Jurkat, Clone E6-1 (cell line): ENCODE results near the gene F12.
"Not testable (repeated sequence)": the region's sequence is repeated elsewhere in the genome, so short reads cannot be mapped to it uniquely, and the experiment has no call there.

Experiments used
- DNase-seq: peaks from one replicate; pipeline ENCODE4 v3.0.0-alpha.2; 2011; ENCODE audit warnings: low read depth, low spot score
- H3K4me3 ChIP-seq: 2 replicates; pipeline ENCODE4 v1.5.1; 2011; ENCODE audit warnings: mild to moderate bottlenecking, low read length, control low read depth, moderate library complexity

Gene F12

DNA sequence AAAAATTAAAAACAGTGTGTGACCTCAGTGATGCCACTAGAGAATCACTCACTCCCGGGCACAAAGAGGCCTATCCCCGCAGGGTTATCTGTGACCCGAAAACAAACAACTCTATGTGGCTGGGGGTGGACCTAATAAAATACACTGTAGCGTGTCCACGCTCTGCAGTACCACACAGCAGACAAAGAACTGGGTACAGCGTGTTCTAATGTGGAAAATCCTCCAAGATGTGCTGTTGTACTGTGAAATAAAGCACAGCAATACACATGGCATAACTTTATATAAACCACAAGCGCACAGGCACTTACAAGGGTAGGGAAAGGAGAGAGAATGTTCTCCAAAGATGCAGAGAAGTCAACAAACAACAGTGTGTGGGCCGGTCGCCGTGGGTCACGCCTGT lies 33.3 kb downstream of the F12 start:
- no peak overlapping the region for H3K4me3 ChIP-seq
- DNase-seq: no peak

DNA sequence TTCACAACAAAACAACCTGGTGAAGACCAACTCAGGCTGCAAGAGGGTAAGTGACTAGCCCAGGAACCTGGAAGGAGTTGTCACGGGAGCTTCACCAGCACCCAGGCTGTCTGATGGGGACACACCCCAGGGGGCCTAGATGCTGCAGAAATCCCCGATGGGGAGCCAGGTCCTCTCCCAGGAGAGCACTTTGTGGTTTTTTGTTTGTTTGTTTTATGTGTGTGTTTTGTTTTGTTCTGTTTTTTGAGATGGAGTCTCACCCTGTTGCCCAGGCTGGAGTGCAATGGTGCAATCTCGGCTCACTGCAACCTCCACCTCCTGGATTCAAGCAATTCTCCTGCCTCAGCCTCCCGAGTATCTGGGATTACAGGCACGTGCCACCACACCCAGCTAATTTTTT lies 33.8 kb downstream of the F12 start:
- H3K4me3 ChIP-seq, DNase-seq: not testable (repeated sequence)

DNA sequence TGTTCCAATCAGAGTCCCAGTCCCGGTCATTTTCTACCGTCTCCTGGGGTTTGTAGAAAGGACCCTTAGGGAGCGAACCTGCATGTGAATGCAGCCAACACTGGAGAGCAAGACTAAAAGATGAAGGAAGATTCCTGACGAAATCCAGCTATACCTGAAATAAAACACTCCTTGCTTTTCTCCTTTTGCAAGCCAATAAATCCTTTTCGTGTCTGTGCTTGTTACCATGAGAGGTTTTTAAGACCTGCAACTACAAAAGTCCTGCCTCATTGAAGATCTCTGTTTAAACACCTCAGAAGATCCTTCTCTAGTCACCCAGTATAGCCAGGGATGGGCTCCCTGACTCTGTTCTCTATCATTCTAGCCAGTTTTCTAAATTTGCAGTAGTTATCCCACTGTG lies 35.2 kb downstream of the F12 start:
- H3K4me3 ChIP-seq: no peak overlapping the region
- no peak for DNase-seq

DNA sequence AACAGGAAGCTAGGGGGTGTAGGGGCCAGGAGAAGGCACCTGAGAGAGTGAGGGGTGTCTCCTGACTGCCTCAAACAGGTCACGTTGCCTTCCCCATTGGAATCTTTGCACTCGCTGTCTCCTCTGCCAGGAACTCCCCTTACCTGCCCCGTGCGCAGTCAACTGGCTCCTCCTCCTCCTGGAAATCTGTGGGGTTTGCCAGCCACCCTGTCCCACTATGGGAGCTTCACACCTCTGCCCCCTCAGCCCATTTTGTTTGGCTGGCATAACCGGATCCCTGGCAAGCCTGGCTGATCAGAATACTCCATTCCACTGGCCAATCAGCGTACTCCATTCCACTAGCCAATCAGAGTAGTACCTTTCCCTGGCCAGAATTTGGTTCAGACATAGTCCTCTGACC lies 35.6 kb downstream of the F12 start:
- DNase-seq: no peak
- H3K4me3 ChIP-seq: no peak overlapping the region

DNA sequence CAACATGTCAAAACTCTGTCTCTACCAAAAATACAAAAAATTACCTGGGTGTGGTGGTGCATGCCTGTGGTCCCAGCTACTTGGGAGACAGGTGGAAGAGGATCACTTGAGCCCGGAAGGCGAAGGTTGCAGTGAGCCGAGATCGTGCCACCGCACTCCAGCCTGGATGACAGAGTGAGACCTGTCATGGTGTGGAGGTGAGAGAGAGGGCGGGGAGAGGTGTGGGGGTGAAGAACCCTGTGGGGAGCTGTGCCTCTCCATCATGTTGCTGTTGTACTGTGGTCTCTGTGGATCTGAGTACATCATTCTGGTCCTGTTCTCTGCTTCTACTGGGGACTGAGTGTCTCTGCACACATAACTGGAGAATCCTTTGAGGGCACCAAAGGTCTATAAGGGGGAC lies 36.5 kb downstream of the F12 start:
- no peak overlapping the region for H3K4me3 ChIP-seq
- no peak for DNase-seq

DNA sequence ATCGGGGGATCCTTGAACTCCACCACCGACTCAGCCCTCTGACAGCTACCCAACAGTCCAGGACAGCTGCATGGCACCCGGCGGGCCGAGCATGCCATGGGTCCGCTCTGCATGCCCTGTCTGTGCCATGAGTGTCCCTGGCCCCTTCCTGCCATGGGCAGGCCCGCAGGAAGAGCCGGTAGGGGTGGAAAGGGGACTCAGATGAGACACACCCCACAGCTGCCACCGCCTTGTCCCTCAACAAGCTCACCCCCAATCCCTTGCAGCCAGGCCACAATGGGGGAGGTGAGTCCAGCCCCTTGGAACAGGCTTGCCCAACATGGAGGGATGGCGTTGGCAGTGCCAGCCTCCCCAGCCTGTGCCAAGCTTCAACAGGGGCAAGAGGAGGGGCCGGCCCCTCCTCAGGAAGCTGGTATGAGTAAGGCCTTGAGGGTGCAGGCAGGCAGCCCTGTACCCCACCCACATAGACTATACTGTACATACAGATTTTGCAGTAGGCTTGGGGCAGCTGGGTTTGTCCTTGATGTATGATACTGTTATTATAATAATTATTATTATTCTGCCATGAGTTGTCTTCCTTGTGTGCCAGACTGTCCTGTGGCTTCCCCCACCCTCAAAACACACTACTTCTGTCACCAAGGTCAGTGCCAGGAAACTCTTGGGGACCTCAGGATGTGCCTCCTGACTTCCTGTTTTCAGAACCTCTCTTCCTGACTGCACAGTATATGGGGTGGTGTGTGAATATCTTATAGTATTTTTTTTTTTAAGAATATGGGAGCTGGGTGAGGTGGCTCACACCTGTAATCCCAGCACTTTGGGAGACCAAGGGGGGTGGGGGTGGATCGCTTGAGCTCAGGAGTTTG lies 37.1 kb downstream of the F12 start:
- DNase-seq: no peak
- H3K4me3 ChIP-seq: no peak overlapping the region

DNA sequence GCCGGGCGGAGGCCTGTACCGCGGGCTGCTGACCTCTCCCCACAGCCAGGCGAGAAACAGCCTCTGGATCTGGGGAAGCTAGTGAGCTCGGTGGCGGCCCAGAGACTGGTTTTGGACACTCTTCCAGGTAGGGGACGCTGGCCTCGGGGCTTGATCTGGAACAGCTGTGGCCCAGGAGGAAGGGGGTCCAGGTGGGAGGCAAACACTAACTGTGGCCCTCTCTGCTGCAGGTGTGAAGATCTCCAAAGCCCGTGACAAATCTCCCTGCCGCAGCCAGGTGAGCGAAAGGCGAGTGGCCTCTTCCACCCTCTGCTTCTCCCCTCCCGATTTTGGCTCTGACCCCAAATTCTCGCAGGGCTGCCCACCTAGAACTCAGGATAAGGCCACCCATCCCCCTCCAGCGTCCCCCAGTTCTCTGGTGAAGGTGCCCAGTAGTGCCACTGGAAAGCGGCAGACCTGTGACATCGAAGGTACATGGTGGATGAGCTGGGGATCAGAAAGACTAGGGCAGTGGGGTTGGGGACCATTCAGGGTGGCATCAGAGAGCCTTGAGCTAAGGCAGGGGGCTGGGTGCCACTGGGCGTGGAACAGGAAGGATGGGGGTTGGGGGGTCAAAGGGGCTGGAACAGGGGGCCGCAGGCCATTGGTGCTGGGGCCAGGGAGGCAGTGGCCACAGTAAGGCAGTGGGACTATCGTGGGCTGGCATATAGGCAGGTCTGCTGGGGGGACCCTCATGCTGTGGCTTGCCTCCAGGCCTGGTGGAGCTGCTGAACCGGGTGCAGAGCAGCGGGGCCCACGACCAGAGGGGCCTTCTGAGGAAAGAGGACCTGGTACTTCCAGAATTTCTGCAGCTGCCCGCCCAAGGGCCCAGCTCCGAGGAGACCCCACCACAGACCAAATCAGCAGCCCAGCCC lies 38.0 kb downstream of the F12 start:
- no peak overlapping the region for H3K4me3 ChIP-seq
- DNase-seq: no peak

DNA sequence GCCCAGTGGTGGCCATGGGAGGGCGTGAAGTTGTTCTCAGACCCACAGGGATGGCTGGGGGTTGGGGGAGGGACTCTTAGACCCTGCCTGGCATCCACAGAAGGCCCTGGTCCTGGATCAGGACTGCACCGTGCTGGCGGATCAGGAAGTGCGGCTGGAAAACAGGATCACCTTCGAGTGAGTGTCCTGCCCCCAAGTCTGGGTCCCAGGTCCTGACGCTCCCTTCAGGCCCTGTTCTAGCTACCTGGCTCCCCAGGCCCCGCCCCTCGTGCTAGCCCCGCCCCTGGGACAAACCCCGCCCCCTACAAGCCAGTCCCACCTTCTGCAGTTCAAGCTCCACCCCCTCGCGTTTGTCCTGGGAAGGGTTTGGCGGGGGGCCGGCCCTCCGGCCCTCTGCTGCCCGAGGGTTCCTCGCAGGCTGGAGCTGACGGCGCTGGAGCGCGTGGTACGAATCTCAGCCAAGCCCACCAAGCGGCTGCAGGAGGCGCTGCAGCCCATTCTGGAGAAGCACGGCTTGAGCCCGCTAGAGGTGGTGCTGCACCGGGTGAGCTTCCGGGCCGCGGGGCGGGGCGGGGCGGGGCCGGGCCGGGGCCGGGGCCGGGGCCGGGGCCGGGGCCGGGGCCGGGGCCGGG lies 38.8 kb downstream of the F12 start:
- no peak overlapping the region for H3K4me3 ChIP-seq
- no peak for DNase-seq

DNA sequence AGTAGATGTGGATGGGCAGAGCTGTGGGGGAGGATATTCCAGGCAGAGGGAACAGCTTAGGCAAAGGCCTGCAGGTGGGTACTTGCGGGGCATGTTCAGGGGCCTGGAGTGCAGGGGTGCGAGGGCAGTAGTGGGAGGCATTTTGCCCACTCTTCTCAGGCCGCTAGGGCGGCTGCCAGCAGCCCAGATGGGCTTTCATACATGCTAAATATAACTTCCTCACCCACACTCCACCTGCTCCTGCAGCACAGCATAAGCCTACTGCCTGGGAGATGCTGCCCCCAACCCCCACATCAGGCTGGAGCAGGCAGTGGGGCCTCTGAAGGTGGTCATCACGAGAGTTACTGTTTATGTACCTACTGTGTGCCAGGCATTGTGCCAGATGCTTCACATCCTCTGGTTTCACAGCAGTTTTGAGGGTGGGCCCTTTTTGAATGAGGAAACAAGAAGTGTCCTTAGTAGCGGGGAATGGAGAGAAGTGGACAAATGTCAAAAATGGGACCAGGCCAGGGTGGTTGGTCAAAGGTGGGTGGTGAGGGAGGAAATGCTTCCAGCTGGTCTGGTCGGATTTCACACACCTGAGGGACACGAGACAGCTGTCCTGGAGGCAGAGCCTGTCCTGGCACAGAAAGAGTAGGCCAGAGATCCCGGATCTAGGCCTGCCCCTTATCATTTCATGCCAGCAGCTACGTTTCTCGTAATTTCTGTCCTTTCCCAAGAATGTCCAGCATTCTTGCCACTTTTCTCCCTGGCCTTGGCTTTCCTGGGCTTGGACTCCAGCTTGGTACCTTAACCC lies 39.5 kb downstream of the F12 start:
- no peak for DNase-seq

DNA sequence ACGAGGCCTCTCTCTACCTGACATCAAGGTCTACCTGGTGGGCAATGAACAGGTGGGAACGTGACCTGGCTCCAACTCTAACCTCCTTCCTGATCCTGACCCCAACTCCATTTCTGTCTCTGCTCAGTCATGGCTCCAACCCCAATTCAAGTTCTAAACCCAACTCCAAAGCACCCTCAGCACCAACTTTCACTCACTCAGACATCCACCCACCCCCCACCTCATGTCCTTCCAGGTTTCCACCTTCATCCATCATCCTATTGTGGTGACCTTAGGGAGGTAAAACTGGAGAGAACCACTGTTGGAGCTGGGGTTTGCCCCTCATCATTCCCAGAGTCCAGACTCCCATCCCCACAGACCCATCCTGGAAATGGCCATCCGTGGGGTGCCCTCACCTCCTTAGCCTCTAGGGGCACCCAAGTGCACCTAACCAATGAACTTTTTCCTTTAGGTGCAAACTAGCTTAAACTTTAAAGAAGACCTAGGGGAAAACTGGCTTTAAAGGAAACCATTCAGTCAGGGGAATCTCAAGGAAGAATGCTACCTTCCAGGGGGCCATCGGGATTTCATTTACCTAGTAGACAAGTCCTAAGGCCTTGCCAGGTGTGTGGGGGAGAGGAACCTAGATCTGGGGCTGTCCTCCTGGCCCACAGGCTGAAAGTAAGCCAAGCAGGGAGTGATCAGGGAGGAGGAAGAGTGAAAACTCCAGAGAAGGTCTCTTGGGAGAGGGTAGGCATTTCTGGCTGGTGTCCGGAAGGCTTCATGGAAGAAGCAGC lies 40.3 kb downstream of the F12 start:
- H3K4me3 ChIP-seq: no peak overlapping the region
- DNase-seq: no peak

More for the DNA sequence above, 39.5 kb downstream of the F12 start:
- H3K4me3 ChIP-seq: no peak overlapping the region

DNA sequence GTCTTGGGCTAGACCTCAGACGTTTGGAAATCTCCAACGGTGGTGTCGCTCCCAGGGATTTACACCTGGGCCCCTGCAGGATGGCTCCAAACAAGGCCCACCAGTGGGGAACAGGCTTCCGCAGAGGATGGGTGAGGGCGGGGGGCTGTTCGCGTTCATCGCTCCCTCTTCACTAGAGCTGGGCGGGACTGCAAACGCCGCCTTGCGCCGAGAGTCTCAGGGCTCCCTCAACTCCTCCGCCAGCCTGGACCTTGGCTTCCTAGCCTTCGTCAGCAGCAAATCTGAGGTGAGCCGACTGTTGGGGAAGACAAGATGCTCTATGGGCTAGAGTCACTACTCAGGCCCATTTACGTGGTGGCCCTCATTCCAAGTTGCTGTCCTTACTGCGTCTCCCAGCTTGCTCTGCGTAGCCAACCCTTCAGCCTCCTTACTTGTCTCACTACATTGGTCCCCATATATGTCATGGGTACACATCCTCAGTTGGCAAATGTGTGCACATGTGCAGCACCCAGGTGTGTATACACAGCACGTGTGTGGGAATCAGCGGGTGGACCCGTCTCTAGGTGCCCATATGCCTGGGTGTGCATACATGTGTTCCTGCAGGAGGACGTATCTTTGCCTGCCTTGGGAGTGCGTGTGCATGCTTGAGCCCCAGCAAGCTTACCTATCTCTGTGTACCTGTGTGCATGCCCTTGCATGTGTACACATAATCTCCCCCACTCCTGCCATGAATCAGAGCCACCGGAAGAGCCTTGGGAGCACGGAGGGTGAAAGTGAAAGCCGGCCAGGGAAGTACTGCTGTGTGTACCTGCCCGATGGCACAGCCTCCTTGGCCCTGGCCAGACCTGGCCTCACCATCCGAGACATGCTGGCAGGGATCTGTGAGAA lies 41.1 kb downstream of the F12 start:
- DNase-seq: no peak
- no peak overlapping the region for H3K4me3 ChIP-seq

DNA sequence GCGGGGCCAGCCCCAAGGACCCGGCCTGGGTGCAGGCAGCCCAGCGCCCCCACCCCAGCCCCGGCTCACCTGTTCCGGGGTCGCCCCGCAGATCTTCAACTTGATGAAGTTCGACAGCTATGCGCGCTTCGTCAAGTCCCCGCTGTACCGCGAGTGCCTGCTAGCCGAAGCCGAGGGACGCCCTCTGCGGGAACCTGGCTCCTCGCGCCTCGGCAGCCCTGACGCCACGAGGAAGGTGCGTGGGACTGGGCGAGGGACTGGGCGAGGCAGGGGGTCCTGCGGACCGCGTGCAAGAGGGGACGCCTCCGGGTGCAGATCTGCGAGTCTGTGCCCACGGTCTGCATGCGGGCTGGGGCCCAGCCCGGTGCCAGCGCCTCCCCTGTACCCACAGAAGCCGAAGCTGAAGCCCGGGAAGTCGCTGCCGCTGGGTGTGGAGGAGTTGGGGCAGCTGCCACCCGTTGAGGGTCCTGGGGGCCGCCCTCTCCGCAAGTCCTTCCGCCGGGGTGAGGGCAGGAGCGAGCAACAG lies 42.0 kb downstream of the F12 start:
- no peak overlapping the region for H3K4me3 ChIP-seq
- DNase-seq: no peak

DNA sequence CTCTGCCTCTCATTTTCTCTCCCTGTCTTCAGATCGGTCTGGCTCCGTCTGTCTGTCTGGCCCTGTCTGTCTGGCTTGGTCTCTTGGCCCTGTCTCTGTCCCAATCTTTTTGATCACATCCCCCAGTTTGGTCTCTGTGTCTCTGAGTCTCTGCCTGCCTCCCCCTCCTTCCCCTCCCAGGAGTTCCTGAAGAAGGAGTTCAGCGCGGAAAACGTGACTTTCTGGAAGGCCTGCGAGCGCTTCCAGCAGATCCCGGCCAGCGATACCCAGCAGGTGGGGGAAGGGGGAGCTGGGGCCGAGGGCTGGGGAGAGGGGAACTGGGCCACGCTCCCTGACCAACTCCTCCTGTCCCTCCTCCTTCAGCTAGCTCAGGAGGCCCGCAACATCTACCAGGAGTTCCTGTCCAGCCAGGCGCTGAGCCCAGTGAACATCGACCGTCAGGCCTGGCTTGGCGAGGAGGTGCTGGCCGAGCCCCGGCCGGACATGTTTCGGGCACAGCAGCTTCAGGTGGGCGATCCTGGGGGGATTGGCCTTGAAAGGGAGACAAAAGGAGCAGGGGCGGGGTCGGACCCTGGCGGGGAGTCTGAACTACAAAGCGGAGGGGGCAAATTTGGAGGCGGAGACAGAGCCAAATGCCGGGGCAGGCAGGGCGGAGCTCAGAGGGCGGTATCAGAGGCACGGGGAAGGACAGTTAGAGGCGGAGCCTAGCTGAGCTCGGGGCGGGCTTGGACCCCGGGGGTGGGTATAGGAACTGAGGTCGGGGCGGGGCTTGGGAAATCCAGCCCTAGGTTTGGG lies 42.6 kb downstream of the F12 start:
- no peak for DNase-seq
- no peak overlapping the region for H3K4me3 ChIP-seq

DNA sequence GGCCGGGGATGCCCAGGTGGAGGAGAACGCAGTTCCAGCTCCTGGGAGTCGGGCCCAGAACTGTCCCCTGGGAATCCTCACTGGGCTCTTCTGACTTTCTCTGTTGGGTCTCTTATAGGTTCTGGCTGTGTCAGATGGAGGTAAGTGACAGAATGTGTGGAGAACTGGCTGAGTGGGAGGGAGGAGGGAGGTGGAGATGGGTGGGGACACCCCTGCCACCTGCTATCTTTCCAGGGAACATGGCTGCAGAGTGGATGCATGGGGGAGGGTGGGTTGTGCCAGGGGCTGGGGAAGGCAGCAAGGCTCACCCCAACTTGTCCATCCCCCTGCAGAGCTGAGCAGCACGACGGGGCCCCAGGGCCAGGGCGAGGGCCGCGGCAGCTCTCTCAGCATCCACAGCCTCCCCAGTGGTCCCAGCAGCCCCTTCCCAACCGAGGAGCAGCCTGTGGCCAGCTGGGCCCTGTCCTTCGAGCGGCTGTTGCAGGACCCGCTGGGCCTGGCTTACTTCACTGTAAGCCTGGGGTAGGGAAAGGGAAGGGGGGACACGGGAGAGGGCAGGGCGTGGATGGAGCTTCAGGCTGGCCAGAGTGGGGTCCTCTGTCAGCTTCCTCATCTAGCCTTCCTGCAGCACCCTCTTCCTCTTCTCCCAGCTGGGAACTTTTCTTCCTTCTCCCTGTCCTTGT lies 43.4 kb downstream of the F12 start:
- no peak overlapping the region for H3K4me3 ChIP-seq
- no peak for DNase-seq

DNA sequence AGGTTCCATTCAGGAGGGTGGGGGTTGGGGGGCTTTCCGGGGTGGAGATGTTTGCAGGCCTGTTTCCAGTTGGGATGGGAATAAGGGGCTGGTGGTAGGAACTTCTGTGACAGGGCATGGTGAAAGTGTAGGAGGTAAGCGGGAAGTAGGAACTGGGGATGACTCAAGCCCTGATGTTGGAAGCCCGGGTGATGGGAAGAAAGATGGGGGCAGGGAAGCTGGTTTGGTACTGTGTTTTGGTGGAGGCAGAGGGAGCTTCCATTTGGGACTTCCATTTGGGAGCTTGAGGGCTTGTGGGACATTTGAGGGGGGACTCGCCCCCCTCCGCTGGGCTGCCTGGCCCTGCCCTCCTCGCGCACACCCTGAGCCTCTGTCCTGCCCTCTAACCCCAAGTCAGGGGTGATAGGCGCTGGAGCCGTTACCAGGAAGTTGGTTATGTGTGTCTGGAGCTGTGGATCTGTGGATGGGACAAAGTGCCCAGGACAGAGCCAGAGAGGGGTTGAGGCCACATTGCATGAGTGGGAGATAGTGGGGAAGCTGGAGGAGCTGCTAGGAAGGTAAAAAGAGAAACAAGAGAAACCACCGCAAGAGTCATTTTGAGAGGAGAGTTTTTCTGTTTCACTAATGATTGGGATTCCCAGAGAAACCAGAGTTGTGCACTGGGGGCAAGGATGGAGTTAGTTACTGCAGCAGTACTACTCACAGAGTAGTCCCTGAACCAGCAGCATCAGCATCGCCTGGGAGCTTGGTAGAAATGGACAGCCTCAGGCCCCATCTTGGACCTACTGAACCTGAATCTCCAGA lies 45.0 kb downstream of the F12 start:
- H3K4me3 ChIP-seq: no peak overlapping the region
- DNase-seq: no peak
